Posterior vena cava (tissue), 2 donors: ENCODE results near the gene GLA. TPM values are rescaled to one million over a fixed set of nuclear protein-coding genes. Genes with fewer than 3 reads are reported as not detected.
A peak's percentile ranks its signal among the peaks of the same experiment; 100 is the strongest.

Experiments
- DNase-seq: peaks from one replicate; pipeline ENCODE4 v3.0.0-alpha.2; 2020; ENCODE audit warnings: low spot score
- intact Hi-C, 2 donors: fragments of 100-400 bp; cut with DNase I; formaldehyde crosslinking; loops; one replicate each; pipeline versions ENCODE4 v1.14.1 to v1.14.2; 2022 to 2023
- total RNA-seq, 2 donors: library from RNA; stranded (reverse); fragmentation: NEBNext Ultra II Directional; extraction: Animal tissue kit (Norgen Biotek cat#: 25700); gene quantifications; one replicate each; pipeline ENCODE4 v1.2.1, GENCODE V29; 2021
- donor health status: DM: yes; HTN: yes; CAD: no.
- donor health status: DM: yes; HTN: yes; CAD: no.

GLA gene
- total RNA-seq, 2 donors from 2014 or later: 20.1 to 24.2 TPM

DNA sequence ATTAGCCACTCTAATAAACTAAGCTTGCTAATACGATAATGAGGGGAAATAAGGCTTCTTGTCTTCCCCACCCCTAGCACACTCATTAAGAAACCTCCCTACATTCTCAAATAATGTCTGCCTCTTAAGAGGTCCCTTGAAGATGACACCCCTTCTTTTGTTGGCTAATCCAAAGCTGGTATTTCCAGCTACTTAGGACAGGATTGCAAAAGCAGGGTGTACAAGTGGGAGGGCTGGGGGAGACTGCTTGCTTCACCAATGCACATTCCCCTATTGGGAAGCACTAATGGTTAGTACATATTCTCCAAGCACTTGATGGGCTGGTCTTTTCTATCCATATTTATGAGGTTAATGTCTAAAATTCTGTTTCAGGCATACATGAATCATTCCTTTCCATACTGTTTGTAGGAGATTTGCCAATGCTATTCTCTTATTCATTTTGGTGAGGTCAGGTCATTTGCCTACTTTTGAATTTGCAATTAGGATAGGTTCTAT, 42.4 kb downstream of the GLA start:
- intact Hi-C loops: no loop called here
- DNase-seq: no peak

DNA sequence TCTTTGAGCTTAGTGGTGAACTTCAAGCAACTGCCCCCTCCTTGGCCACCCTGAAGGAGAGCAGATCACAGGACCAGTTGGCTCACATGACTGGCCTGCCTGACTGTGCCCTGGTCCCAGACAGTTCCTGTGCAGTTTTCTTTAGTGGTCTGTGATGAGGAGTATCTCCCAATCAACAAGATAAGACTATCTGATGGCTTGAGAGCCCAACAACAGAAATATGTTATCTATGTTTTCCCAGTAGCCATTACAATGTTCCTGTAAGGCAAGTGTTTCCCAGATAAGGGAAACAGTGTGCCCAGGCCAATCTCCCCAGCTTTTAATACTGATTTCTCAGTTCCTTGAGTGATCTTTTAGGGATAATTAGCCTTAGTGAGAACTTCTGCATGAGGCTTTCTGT, 45.0 kb downstream of the GLA start:
- intact Hi-C loops: no loop called here
- no peak for DNase-seq

DNA sequence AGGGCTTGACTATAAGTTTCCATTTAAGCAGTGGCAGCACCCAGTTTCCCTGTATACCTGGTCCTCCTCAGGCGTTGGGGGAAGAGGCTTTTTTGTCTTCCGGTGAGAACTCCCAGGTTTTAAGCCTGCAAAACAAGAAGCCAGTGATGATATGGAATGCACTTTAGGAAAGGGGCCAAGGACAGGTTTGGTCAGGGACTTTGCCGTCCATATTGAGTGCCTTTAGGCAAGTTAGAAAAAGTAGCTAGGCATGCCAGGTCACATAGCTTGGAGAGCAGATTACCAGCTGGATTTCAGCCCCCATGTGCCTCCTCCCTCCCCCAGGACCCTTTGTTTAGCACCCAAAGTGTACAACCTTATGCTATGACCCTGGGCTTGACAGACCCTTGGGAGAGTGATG, 45.6 kb downstream of the GLA start:
- DNase-seq: no peak
- intact Hi-C loops: no loop called here

DNA sequence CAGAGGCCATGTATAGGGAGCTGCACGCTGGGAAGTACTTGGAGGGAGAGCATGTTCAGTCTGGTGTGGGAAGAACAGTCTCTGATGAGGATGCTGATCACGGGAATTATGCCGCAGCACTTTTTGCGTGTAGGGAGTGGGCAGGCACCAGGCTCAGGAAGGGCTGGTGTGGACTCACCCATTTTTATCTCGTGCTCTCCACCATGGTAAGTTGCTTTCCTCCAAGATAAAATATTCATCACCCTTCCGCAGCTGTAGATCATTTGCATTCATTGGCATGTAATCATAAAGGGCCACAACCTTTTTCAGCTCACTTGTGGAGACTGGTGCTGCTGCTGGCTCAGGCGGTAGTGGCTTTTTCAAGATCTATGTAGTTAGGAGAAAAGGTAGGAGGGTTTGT, 47.3 kb downstream of the GLA start:
- intact Hi-C loops: no loop called here
- DNase-seq: no peak

DNA sequence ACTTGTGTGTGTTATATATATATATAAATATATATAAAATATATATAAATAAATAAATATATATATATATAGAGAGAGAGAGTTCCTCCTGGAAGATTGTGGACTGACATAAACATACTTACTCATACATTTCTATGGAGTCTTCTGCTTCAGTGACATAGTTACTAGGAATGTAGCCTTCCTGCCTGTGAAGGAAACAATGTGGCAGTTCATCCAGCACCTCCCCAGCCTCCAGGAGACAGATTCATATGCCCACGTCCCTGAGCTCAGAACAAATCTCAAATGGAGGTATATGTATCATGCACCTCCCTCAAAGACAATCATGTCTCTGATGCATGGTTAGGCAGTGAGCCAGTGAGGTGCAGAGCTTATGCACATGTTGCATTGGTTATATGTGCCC, 47.8 kb downstream of the GLA start:
- intact Hi-C loops: no loop called here
- no peak for DNase-seq

DNA sequence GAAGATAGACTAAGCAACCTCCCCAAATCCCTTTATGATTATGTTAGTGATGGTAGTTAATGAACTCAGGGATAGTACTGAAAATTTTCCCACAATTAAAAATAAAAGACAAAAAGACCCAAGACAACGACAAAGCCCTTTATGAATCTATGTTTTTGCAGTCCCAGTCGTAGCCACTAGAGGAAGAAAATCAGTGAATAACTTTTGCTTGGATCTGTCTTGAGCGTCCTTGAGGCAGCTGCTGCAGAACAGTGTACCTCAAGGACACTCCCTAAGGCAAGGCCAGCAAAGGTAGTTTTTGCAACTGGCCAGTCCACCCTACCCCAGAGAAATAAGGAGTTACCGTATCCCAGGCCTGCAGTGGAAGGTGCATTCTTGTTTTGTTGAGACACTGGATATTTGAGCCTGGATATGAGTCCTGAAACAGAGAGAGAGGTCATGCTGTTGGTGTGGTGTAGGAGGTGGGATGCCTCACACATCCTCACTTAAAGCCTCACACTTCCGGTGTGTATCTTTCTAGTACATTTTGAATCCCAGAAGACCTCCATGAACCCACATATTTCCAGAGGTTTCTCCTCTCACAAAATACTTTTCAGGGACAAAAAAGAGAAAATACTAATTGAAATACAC, 50.4 kb downstream of the GLA start:
- DNase-seq: no peak
- intact Hi-C loops: no loop called here

DNA sequence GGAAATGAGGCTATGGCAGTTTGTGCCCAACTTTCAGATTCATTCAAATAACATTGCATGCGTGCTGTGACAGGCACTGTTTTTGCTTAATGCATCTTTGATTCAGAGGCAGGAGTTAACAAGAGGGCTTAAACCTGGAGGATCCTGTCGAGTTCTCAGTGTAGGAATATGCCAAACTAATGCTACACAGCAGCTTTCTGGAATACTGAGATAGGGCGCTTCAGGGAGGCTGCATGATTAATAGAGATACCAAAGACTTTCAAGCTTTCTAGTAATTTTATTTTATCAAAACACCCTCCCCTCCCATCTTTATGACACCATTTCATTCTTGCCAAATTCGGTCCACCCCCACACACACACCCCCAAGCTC, 58.5 kb downstream of the GLA start:
- intact Hi-C loops: no loop called here
- DNase-seq: no peak

DNA sequence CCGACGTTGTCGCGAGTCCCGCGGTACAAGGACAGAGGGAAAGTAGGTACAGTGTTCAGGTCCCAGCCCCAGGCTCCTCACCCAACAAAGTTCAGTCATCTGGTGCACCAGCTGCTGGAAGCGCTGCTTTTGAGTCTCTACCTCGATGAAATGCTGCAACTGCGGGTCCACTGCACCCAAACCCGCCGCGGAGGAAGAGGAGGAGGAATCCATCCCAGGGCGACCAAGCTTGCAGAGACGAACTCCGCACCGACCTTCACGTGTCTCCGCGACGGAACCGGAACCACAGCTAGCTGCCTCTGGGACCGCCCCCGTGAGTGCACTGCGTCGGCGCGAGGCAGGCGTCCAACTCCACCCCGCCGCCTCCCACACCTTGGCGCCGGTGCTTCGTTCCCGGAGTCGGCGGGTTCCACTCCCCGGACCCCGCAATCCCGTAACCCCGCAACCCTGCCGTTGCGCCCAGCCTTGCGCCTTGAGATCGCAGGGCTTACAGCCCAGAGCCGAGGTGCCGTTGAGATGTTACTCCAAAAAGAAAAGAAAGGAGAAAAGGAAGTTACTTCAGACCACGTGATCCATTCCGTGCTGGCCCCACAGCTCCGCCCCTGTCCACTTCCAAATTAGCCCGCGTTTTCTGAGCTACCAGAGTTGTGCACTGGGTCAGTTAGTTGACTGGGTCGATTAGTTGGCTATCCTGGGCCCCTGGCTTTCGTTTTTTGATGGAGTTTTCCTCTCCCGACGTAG, 59.1 kb downstream of the GLA start, which contains the start of gene TIMM8A:
TIMM8A (minus strand) TSS at position 291 of the 741 bp plus-strand sequence; CDS start at position 213, 78 bp downstream.
- peak; percentile 95 for DNase-seq
- intact Hi-C loops: no loop called here

DNA sequence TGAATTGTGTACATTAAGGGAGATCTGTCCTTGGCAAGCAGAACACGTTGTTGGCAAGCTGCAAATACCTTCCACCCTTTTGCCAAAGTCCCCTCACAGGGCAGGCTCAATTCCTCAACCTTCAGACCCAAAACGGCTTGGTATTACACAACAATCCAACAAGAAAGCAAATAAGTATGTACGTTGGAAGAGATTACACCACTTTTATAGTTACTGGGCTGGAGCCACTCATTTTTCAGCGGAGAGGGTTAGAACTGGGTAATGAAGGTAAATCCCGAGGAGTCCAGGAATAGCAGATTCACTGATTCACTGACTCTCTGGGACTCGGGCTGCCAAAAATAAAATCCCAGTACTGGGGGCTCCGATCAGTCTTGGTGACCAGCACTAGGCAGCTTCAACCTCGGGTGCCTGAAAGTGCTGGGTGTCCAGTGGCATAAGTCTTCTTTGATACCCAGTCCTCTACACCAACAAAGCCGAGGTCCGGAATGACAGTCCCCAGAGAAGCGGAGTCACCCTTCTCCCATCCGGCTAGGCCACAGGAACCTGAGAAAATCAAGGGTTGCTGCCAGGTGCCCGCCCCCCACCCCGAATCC, 59.8 kb downstream of the GLA start:
- no peak for DNase-seq
- intact Hi-C loops: no loop called here

Other genes with a start within 250 kb of the GLA start
- under 1 TPM; 0.57 to 0.65 TPM for gene DRP2, start 188.1 kb downstream of the GLA start, total RNA-seq
- gene TAF7L, start 116.6 kb downstream of the GLA start, total RNA-seq: not detected
- gene TIMM8A, start 59.2 kb downstream of the GLA start, total RNA-seq: 1 to 10 TPM; 9.0 TPM
- 10 to 100 TPM in 1 of 2 donors, 1 to 10 TPM in 1; 5.2 to 11.5 TPM for gene BTK, start 21.7 kb downstream of the GLA start, total RNA-seq
- 100 to 1,000 TPM; 203 to 225 TPM for gene RPL36A, start 16.9 kb downstream of the GLA start, total RNA-seq
- gene HNRNPH2, start 297 bp upstream of the GLA start, total RNA-seq: 10 to 100 TPM; 50.9 to 54.4 TPM
- 10 to 100 TPM; 14.6 to 17.8 TPM for gene ARMCX4, start 77.5 kb upstream of the GLA start, total RNA-seq
- gene ARMCX1, start 142.6 kb upstream of the GLA start, total RNA-seq: 10 to 100 TPM; 28.8 to 34.0 TPM
- gene ARMCX6, start 210.1 kb upstream of the GLA start, total RNA-seq: 10 to 100 TPM; 34.9 to 37.8 TPM
- 10 to 100 TPM; 58.9 to 65.1 TPM for gene ARMCX3, start 215.2 kb upstream of the GLA start, total RNA-seq